ENCODE data around the gene SORCS3. TPM values are rescaled to one million over a fixed set of nuclear protein-coding genes. Genes with fewer than 3 reads are reported as not detected.

Gene SORCS3
- total and polyA plus RNA-seq, 11 donors = 0.03 to 0.19 (median 0.05) TPM; not detected in 8

- Histone ChIP-seq H3K27me3 (peaks cover 0 to 13% (median 0%) of the 10 kb centered on the region in 9 donors), H3K27ac (no peak overlapping the region), H3K4me3 (no peak overlapping the region), H3K4me1 (no peaks in the 10 kb centered on the region), H3K9me3 (no peaks in the 10 kb centered on the region), H3K36me3 (no peaks in the 10 kb centered on the region)
- ATAC-seq (no peak), DNase-seq (no peak)
- WGBS, 4 donors = 81 to 90% (median 84%) methylated on average over 2 of the region's 2 CpGs
- intact Hi-C loops (cut with DNase I) = loop anchor here in 5 of 10 donors (5.0 to 10.0 kb wide), 5 partner anchors 263 to 516 kb away; partner anchors contain the start of gene SORCS3 (in 2 of the 5)
- TF ChIP-seq CTCF (IDR thresholded peaks at IDR 0.05) (no peak), POLR2A (IDR thresholded peaks at IDR 0.05) (no peak)
These were observed 279.4 kb downstream of the SORCS3 start for GRCh38 chr10:104920476-104920875.

GRCh38 chr10:104921763-104922162, 280.7 kb downstream of the SORCS3 start:
- 80 to 95% (median 86%) methylated on average over 5 of the region's 5 CpGs for WGBS, 4 donors
- H3K9me3 ChIP-seq = no peaks in the 10 kb centered on the region
- ATAC-seq = no peak
- DNase-seq = no peak
- peaks cover 0 to 13% (median 0%) of the 10 kb centered on the region in 9 donors for H3K27me3 ChIP-seq
- no peaks in the 10 kb centered on the region for H3K36me3 ChIP-seq
- no peaks in the 10 kb centered on the region for H3K4me1 ChIP-seq
- TF ChIP-seq CTCF (IDR thresholded peaks at IDR 0.05) = no peak
- TF ChIP-seq POLR2A (IDR thresholded peaks at IDR 0.05) = no peak
- intact Hi-C loops (cut with DNase I) = loop anchor here in 5 of 10 donors (5.0 to 10.0 kb wide), 5 partner anchors 264 to 517 kb away; partner anchors contain the start of gene SORCS3 (in 2 of the 5)
- no peak overlapping the region for H3K4me3 ChIP-seq
- H3K27ac ChIP-seq = no peak overlapping the region

- intact Hi-C loops (cut with DNase I) = loop anchor here in 5 of 10 donors (5.0 to 10.0 kb wide), 5 partner anchors 266 to 518 kb away; partner anchors contain the start of gene SORCS3 (in 2 of the 5)
- TF ChIP-seq CTCF (IDR thresholded peaks at IDR 0.05) (no peak), POLR2A (IDR thresholded peaks at IDR 0.05) (no peak)
- Histone ChIP-seq H3K27ac (no peak overlapping the region), H3K27me3 (peaks cover 0 to 13% (median 0%) of the 10 kb centered on the region in 9 donors), H3K4me3 (no peak overlapping the region), H3K4me1 (no peaks in the 10 kb centered on the region), H3K9me3 (no peaks in the 10 kb centered on the region), H3K36me3 (no peaks in the 10 kb centered on the region)
- WGBS, 4 donors = 71 to 82% (median 76%) methylated on average over 3 of the region's 3 CpGs
- ATAC-seq (no peak), DNase-seq (no peak)
These were observed 281.7 kb downstream of the SORCS3 start for GRCh38 chr10:104922810-104923209.

- intact Hi-C loops (cut with DNase I) = loop anchor here in 5 of 10 donors (5.0 to 10.0 kb wide), 5 partner anchors 266 to 519 kb away; partner anchors contain the start of gene SORCS3 (in 2 of the 5)
- Histone ChIP-seq H3K36me3 (no peaks in the 10 kb centered on the region), H3K4me3 (no peak overlapping the region), H3K9me3 (no peaks in the 10 kb centered on the region), H3K4me1 (no peaks in the 10 kb centered on the region), H3K27me3 (peaks cover 0 to 13% (median 0%) of the 10 kb centered on the region in 9 donors), H3K27ac (no peak overlapping the region)
- 72 to 88% (median 86%) methylated on average over 3 of the region's 3 CpGs for WGBS, 4 donors
- DNase-seq (no peak), ATAC-seq (no peak)
- TF ChIP-seq POLR2A (IDR thresholded peaks at IDR 0.05) (no peak), CTCF (IDR thresholded peaks at IDR 0.05) (no peak)
These were observed 282.4 kb downstream of the SORCS3 start for GRCh38 chr10:104923501-104923900.
